Small intestine (tissue), 7 donors: ENCODE measurements around the gene CIP2A. TPM values are rescaled to one million over a fixed set of nuclear protein-coding genes. Genes with fewer than 3 reads are reported as not detected.
A peak's percentile ranks its signal among the peaks of the same experiment; 100 is the strongest.

Source experiments
- DNase-seq, 2 donors: peaks; one replicate each; pipeline versions ENCODE4 v3.0.0 to v3.0.0-alpha.2; 2013
- FAIRE-seq: peaks from 2 replicates; lab custom pipeline; 2012; peaks lifted over from hg19 to GRCh38; lab: Jason Lieb, UNC
- H3K27ac ChIP-seq, 3 donors: one replicate each; pipeline ENCODE4 v1.5.1; 2013; ENCODE audit warnings: low read length in 2 of 3, mild to moderate bottlenecking in 2 of 3, control low read depth in 1 of 3, inconsistent platforms in 1 of 3, low read depth in 1 of 3, moderate library complexity in 1 of 3
- H3K27me3 ChIP-seq, 3 donors: one replicate each; pipeline ENCODE4 v1.6.1; 2013; ENCODE audit warnings: low read length in 3 of 3, inconsistent platforms in 1 of 3; ENCODE audit not compliant: control insufficient read depth in 3 of 3, insufficient read depth in 3 of 3
- H3K36me3 ChIP-seq, 3 donors: one replicate each; pipeline ENCODE4 v1.6.1; 2013; ENCODE audit warnings: low read length in 3 of 3, inconsistent platforms in 1 of 3, low read depth in 1 of 3, mild to moderate bottlenecking in 1 of 3, moderate library complexity in 1 of 3; ENCODE audit not compliant: control insufficient read depth in 3 of 3, insufficient read depth in 2 of 3
- H3K4me1 ChIP-seq, 3 donors: one replicate each; pipeline ENCODE4 v1.6.1; 2013; ENCODE audit warnings: low read length in 2 of 3, inconsistent platforms in 1 of 3, low read depth in 1 of 3, mild to moderate bottlenecking in 1 of 3, moderate library complexity in 1 of 3; ENCODE audit not compliant: control insufficient read depth in 3 of 3, insufficient read depth in 2 of 3
- H3K4me3 ChIP-seq, 3 donors: one replicate each; pipeline ENCODE4 v1.5.1; 2013; ENCODE audit warnings: low read length in 3 of 3, control low read depth in 1 of 3, inconsistent platforms in 1 of 3, low read depth in 1 of 3, mild to moderate bottlenecking in 1 of 3, moderate library complexity in 1 of 3
- H3K9me3 ChIP-seq, 2 donors: one replicate each; pipeline ENCODE4 v1.6.1; 2013; ENCODE audit warnings: low read depth in 1 of 2, low read length in 1 of 2; ENCODE audit not compliant: control insufficient read depth in 2 of 2, insufficient read depth in 1 of 2
- WGBS, 3 donors: extraction: QIAGEN DNeasy Blood & Tissue Kit; methylation state at CpG; one replicate each; pipeline ENCODE4 v1.1.7; 2013; 5-methylcytosine and 5-hydroxymethylcytosine counted together
- polyA plus RNA-seq, 4 donors: library from polyadenylated mRNA; stranded (reverse) in 3 of 4; unstranded in 1 of 4; fragments of 200-250 nt in 3 of 4; fragments of 120-200 nt in 1 of 4; gene quantifications; one replicate each; pipeline versions ENCODE4 v1.2.1 to v1.2.3, GENCODE V29; 2013
- donor health status: healthy with polysubstance abuse.
- donor health status: control.
- donor health status: control.
- donor health status: Bipolar disorder and iron deficiency.
- donor health status: healthy.

The CIP2A gene
- polyA plus RNA-seq, 4 donors: 0.45 to 7.8 (median 4.8) TPM; not detected in 1

DNA sequence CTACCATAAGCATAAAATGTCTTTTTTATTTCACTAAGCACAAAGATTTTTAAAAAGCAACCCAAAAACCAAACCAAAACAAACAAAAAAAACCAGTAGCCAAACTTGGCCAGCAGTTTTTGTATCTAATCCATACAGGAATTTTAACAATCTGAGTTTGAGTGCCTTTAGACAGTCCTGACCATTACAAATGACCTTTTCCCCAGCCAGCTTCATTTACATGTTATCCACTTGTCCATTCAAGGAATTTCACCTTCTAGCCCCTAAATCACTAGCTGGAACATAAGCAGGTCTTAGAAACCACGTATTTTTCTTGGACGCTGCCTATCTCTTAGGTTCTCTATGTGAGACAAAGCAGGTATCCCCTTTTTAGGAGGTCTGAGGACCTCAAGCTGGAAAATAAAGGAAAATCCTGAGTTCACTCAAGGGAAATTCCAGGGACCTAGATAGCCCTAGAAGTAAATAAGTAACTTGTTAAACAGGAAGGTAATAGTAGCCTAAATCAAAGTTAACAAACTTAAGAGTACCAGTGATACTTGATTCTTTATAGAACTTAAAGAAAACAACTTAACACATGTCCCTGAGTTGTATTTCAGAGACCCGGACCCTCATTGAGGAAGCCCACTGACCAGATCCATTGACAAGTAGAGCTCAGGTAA, 34.2 kb downstream of the CIP2A start:
- 76 to 85% (median 84%) methylated on average over 3 of the region's 3 CpGs for WGBS, 3 donors
- Histone ChIP-seq H3K4me1 (peaks cover 0 to 3% (median 0%) of the 10 kb centered on the region in 3 donors), H3K27ac (no peak overlapping the region), H3K27me3 (no peaks in the 10 kb centered on the region), H3K36me3 (peaks cover 0 to 2% (median 0%) of the 10 kb centered on the region in 3 donors), H3K9me3 (no peaks in the 10 kb centered on the region), H3K4me3 (no peak overlapping the region)
- DNase-seq (peak in 1 of 2 donors; percentile 26), FAIRE-seq (no peak)

DNA sequence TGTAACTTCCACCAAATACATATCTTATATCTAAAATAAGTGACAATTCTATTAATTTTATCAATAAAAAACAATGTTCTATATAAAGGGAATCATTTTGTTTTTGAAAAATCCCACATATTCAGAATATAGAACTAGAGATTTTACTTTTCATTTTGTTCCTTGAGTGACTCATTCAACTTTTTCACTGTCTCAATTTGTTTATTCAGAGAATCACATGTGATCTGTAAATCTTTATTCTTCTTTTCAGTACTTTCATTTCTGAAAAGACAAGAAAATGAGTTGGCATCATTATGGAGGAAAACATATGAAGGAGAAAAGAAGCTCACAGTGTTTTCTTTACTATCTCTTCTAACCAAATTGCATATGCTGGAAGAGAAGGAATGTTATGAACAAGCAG, 35.0 kb downstream of the CIP2A start:
- H3K4me3 ChIP-seq: no peak overlapping the region
- no peak for DNase-seq
- FAIRE-seq: no peak
- peaks cover 0 to 2% (median 0%) of the 10 kb centered on the region in 3 donors for H3K36me3 ChIP-seq
- H3K27me3 ChIP-seq: no peaks in the 10 kb centered on the region
- H3K27ac ChIP-seq: no peak overlapping the region
- no peaks in the 10 kb centered on the region for H3K9me3 ChIP-seq
- H3K4me1 ChIP-seq: peaks cover 0 to 3% (median 0%) of the 10 kb centered on the region in 3 donors

DNA sequence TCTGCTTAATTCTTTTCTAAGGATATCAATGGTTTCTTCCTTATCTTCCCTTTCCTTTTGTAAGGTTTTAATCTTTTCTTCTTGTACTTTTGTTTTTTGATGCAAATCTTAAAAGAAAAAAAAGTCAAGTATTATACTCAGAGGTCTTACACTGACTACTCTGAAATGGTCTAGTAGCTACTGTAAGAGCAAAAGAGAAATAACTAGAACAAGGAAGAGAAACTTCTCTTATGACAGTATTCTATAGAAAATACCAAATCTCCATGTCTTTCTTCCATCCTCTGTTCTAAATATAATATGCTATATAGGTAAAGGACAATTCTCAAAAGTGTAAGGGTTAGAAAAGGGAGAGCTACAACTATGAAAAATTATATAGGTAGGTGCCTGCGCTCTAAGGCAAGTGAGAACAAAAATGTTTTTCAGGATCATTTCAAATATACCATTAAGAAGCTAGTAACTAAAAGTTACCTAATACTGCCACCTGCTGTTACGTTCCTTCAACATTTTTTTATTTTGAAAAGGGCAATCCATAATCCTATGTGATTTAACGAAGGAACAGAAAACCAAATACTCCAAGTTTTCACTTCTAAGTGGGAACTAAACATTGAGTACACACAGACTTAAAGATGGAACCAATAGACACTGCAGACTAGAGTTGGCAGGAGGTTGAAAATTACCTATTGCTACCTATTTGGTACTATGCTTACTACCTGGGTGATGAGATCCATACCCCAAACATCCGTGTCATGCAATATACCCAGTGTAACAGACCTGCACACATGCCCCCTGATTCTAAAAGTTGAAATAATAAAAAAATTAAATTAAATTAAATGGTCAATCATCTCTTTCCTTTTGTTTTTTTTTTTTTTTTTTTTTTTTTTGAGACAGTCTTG, 36.7 kb downstream of the CIP2A start:
- Histone ChIP-seq H3K4me1 (peaks cover 0 to 3% (median 0%) of the 10 kb centered on the region in 3 donors), H3K27ac (no peak overlapping the region), H3K4me3 (no peak overlapping the region), H3K9me3 (no peaks in the 10 kb centered on the region), H3K36me3 (no peaks in the 10 kb centered on the region), H3K27me3 (no peaks in the 10 kb centered on the region)
- peak; percentile 49 to 60 for DNase-seq
- peak; percentile 86 for FAIRE-seq
- 42 to 57% (median 51%) methylated on average over 4 of the region's 4 CpGs for WGBS, 3 donors

DNA sequence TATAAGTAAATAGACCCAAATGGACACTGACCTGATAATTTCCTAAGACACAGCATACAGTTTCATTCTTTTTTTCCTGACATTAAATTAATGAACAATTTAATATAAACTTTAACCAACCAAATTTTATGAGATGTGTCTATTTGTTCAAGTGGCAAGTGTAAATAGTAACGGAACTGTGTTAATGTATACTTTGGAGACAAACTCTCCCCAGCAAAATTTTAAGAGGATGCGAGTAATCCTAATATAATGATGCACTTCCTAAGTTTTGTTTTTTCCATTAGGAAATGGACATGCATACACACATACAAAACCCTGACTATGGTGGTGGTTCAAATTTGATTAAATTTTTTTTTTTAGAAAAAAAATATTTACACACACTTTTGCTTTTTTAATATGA, 40.4 kb downstream of the CIP2A start:
- DNase-seq (no peak), FAIRE-seq (no peak)
- Histone ChIP-seq H3K4me1 (no peaks in the 10 kb centered on the region), H3K27me3 (no peaks in the 10 kb centered on the region), H3K4me3 (no peak overlapping the region), H3K27ac (no peak overlapping the region), H3K9me3 (no peaks in the 10 kb centered on the region), H3K36me3 (no peaks in the 10 kb centered on the region)
- WGBS, 3 donors: 92 to 97% (median 95%) methylated on average over 2 of the region's 2 CpGs

DNA sequence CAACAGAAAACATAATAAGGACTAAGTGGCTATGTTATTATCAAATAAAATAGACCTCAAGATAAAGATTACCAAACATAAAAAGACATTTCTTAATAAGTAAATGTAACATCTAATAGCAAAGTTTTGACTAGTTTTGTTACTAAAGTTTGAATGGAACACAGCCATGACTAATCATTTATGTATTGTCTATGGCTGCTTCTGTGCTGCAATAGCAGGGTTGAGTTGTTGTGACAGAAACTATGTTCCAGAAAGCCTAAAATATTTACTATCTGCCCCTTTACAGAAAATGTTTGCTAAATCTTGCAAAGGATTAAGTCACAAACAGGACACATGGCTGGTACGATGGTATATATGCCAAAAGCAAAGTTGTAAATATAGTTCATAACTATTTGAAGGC, 40.9 kb downstream of the CIP2A start:
- peaks cover 0 to 4% (median 0%) of the 10 kb centered on the region in 3 donors for H3K36me3 ChIP-seq
- no peak for FAIRE-seq
- no peaks in the 10 kb centered on the region for H3K4me1 ChIP-seq
- H3K4me3 ChIP-seq: no peak overlapping the region
- H3K27ac ChIP-seq: no peak overlapping the region
- no peaks in the 10 kb centered on the region for H3K9me3 ChIP-seq
- 78 to 90% (median 86%) methylated on average over 1 of the region's 1 CpG for WGBS, 3 donors
- DNase-seq: no peak
- H3K27me3 ChIP-seq: no peaks in the 10 kb centered on the region

DNA sequence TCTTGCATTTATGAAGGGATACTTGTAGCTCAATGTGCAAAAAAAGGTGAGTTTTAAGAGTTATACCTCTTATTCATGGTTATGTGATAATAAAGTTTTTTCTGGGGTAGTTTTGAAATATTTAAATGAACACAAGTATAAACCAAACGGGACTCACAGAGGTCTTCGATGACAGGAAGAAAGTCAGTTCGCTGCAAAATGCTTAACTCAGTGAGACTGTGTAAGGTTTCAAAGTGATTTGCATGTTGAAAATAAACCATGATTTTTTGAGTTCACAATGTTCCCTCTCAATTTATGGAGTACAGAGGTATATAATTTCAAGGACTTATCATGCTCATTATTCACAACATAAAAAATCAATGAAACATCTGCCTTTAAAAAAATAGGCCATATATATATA, 42.5 kb downstream of the CIP2A start:
- Histone ChIP-seq H3K27ac (no peak overlapping the region), H3K27me3 (no peaks in the 10 kb centered on the region), H3K4me1 (no peaks in the 10 kb centered on the region), H3K9me3 (no peaks in the 10 kb centered on the region), H3K4me3 (no peak overlapping the region), H3K36me3 (peaks cover 0 to 6% (median 0%) of the 10 kb centered on the region in 3 donors)
- no peak for FAIRE-seq
- DNase-seq: no peak
- 73 to 84% (median 83%) methylated on average over 3 of the region's 3 CpGs for WGBS, 3 donors

DNA sequence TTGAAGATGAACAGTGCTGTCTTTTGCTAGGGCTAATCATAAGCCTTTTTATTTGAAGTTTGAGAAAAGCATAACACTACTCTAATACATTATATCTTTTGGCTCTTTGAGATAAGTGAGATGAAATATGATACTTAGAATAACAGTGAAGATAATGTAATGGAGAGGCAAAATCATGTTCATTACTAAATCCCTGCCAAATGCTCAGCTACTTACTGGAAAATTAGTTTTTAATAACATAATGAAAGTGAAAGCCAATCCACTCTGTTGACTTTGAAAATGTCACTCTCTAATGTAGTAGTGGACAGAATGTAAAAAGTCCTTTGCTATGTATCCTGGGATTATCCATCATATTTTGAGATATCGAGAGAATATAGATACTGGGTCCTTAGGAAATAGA, 43.0 kb downstream of the CIP2A start:
- WGBS, 3 donors: 65 to 91% (median 67%) methylated on average over 1 of the region's 1 CpG
- peak in 1 of 2 donors; percentile 5 for DNase-seq

DNA sequence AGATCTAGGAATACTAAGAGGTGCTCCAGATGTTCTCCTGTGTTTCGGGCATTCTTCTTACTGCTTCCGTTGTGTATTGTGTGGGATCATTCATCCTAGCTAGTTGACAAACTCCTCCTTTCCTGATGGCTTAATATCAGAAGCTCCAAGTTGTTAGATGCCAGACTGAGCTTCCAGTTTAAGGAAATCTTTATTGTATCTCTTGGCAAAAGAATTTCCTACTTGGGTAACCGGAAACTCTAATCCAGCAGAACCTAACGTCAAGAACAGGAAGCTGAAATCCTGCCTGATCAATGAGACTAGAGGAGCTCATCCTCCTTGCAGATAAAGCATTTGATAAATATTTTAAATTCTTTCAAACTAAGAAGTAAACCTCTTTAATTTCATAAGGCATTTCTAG, 51.2 kb downstream of the CIP2A start:
- FAIRE-seq (no peak), DNase-seq (no peak)
- H3K4me1 ChIP-seq: no peaks in the 10 kb centered on the region
- H3K27ac ChIP-seq: no peak overlapping the region
- H3K27me3 ChIP-seq: no peaks in the 10 kb centered on the region
- H3K4me3 ChIP-seq: no peak overlapping the region
- no peaks in the 10 kb centered on the region for H3K9me3 ChIP-seq
- H3K36me3 ChIP-seq: no peaks in the 10 kb centered on the region
- 58 to 89% (median 88%) methylated on average over 4 of the region's 4 CpGs for WGBS, 3 donors

More for the DNA sequence above, 43.0 kb downstream of the CIP2A start:
- Histone ChIP-seq H3K9me3 (no peaks in the 10 kb centered on the region), H3K4me3 (no peak overlapping the region), H3K27ac (no peak overlapping the region), H3K36me3 (peaks cover 0 to 6% (median 0%) of the 10 kb centered on the region in 3 donors), H3K4me1 (no peaks in the 10 kb centered on the region), H3K27me3 (no peaks in the 10 kb centered on the region)
- FAIRE-seq: peak; percentile 51
